H1 (cell line): ENCODE data around the gene OGFOD2. TPM values are rescaled to one million over a fixed set of nuclear protein-coding genes. Genes with fewer than 3 reads are reported as not detected.

Experiments used
- ATF2 ChIP-seq: IDR thresholded peaks from 2 replicates; pipeline ENCODE4 v1.6.1; 2012; ENCODE audit warnings: low read length, inconsistent platforms
- polyA plus RNA-seq, 7 experiments: library from polyadenylated mRNA; depleted of rRNA in 3 of 7; stranded (reverse) in 5 of 7; unstranded in 2 of 7; fragments of >200 nt in 5 of 7; fragments of 200-250 nt in 2 of 7; gene quantifications; 1 replicate in 5 of 7; 2 replicates in 1 of 7; 4 replicates in 1 of 7; pipeline versions ENCODE4 v1.2.1 to v1.2.3, GENCODE V29; 2011 to 2013; ENCODE audit warnings: missing spikeins in 2 of 7, mixed read lengths in 2 of 7
- total RNA-seq: library from RNA; stranded (reverse); fragmentation: NEBNext Ultra II Directional; extraction: Animal tissue kit (Norgen Biotek cat#: 25700); gene quantifications from 2 replicates; pipeline ENCODE4 v1.2.1, GENCODE V29; 2021

Gene OGFOD2
- total and polyA plus RNA-seq, 2 of the 8 experiments (the other 6 are each of a cell fraction or from before 2014, with no cell fraction given) = 17.3 to 20.3 TPM

GRCh38 chr12:122969676-122970075 lies 5.4 kb upstream of the OGFOD2 start (continued):
- TF ChIP-seq ATF2 = no peak
